ENCODE results near the gene PBX4.

PBX4 gene

DNA sequence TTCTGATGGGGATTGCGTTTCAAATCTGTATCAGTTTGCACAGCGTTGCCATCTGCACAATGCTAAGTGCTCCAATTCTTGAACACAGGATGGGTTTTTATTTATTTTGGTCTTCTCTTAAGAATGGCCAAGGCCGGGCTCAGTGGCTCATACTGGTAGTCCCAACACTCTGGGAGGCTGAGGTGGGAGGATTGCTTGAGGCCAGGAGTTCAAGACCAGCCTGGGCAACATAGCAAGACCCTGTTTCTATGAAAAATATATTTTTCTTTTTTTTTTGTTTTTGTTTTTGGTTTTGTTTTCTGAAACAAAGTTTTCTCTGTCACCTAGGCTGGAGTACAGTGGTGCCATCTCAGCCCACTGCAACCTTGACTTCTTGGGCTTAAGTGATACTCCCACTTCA is 95.3 kb downstream of the PBX4 start:
- no peak for DNase-seq (ENCODE audit: low spot score)

- no peak for DNase-seq (ENCODE audit: low spot score)
These were observed 97.5 kb downstream of the PBX4 start for GRCh38 chr19:19520989-19521388.

DNA sequence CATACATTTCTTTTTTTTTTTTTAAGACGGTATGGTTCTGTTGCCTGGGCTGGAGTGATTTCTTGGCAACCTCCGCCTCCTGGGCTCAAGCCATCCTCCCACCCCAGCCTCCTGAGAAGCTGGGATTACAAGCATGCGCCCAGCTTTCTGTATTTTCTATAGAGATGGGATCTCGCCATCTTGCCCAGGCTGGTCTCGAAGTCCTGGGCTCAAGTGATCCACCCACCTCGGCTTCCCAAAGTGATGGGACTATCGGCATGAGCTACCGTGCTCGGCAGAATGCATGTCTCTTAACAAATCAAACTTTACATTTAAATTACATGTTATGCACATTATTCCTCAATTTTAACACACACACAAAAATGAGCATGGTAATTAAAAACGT is 101.3 kb downstream of the PBX4 start:
- no peak for DNase-seq (ENCODE audit: low spot score)

DNA sequence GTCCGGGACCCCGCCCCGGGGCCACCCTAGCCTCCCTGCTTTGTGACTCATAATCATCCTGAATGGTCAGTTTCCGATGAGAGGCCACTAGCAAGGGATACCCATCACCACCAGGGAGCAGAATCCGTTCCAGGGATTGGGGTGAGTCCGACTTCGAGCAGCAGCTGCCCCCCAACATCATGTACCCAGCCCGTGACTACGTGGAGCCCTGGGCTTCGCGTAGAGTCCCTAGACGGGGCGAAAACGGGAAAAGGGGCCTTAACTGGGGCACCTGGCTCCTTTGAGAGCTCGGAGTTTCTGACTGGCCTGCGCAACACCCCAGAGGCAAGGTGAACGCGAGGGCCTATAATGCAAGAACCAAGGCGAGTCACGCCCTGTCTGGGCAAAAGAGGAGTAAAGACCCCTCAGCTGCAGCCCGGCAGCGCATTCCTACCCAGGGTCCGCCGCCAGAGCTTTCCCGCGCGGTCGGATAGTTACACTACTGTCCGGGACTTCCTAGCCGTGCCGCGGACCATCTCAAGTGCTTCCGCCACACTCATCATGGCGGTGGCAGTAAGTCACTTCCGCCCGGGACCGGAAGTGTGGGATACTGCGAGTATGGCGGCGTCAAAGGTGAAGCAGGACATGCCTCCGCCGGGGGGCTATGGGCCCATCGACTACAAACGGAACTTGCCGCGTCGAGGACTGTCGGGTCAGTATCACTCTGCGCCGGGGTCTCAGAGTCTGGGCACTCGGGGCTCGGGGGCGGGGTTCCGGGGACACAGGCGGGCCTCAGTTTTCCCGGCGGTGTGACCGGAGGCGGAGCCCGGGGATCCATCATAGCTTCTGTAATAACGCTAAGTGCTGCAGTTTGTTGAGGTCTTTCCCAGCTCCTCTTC is 102.6 kb downstream of the PBX4 start, which contains the start of gene NDUFA13:
NDUFA13 (plus strand) TSS at position 584 of the 878 bp plus-strand sequence; CDS start at position 598, 14 bp downstream.
- peak; percentile 99 for DNase-seq (ENCODE audit: low spot score)

DNA sequence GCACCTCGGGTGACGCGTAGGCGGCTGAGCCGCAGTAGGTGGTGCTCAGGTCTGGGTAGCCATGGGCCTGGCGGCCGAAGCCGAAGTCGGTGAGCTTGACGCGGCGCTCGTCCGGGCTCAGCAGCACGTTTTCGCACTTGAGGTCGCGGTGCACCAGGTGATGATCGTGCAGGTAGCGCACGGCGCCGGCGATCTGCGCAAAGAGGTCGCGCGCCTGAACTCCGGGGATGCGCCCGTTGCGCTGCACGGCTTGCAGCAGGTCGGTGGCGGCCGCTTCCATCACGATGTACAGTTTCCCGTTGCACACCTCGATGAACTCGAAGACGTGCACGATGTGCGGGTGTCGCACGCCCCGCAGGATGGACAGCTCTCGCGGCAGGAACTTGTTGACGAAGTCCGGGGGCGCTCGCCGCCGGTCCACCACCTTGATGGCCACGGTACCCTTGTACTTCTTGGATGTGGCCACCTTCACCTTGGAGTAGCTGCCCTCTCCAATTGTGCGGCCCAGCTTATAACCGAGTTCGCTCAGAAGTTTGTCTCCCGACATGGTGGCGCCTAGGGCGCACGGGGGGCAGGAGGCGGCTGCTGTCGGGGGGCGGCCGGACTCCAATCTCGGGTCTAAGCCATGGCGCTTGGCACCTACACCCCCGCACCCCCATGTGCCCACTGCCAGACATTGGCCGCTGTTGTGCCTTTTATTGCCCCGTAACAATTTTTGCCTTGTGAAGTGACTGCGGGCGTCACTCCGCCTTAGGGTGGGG is 103.4 kb downstream of the PBX4 start, which contains the start of gene TSSK6:
TSSK6 (minus strand) TSS at position 668 of the 761 bp plus-strand sequence; CDS start at position 547, 121 bp downstream.
- no peak for DNase-seq (ENCODE audit: low spot score)

GRCh38 chr19:19514215-19514657 is 104.3 kb downstream of the PBX4 start:
- no peak for DNase-seq (ENCODE audit: low spot score)

GRCh38 chr19:19513682-19514081 is 104.8 kb downstream of the PBX4 start:
- no peak for DNase-seq (ENCODE audit: low spot score)
